ENCODE results near the gene ALDOA.
"Not testable (repeated sequence)": the region's sequence is repeated elsewhere in the genome, so short reads cannot be mapped to it uniquely, and the experiment has no call there.

Gene ALDOA

GRCh38 chr16:30104492-30104891 is 38.9 kb downstream of the ALDOA start:
- no peaks in the 10 kb centered on the region for H3K36me3 ChIP-seq (ENCODE audit: control insufficient read depth, insufficient read depth, low read length)
- WGBS, 2 experiments = 95 to 96% methylated on average over 6 of the region's 6 CpGs

GRCh38 chr16:30108059-30108850 is 42.7 kb downstream of the ALDOA start:
- no peaks in the 10 kb centered on the region for H3K27me3 ChIP-seq (ENCODE audit: control insufficient read depth, insufficient read depth, low read length, poor library complexity, severe bottlenecking)
- no peak overlapping the region for H3K4me3 ChIP-seq (ENCODE audit: insufficient read depth, low read depth, low read length)
- H3K9me3 ChIP-seq (ENCODE audit: control insufficient read depth, low read length) = no peaks in the 10 kb centered on the region
- no peak overlapping the region for H3K27ac ChIP-seq (ENCODE audit: insufficient read depth, low read depth, low read length, poor library complexity, severe bottlenecking)
- no peaks in the 10 kb centered on the region for H3K4me1 ChIP-seq (ENCODE audit: control insufficient read depth, insufficient read depth, low read length)
- H3K36me3 ChIP-seq (ENCODE audit: control insufficient read depth, insufficient read depth, low read length) = no peaks in the 10 kb centered on the region
- 94 to 95% methylated on average over 15 of the region's 15 CpGs for WGBS, 2 experiments

More at GRCh38 chr16:30104492-30104891, 38.9 kb downstream of the ALDOA start:
- no peaks in the 10 kb centered on the region for H3K9me3 ChIP-seq (ENCODE audit: control insufficient read depth, low read length)
- no peak overlapping the region for H3K27ac ChIP-seq (ENCODE audit: insufficient read depth, low read depth, low read length, poor library complexity, severe bottlenecking)
- H3K4me1 ChIP-seq (ENCODE audit: control insufficient read depth, insufficient read depth, low read length) = no peaks in the 10 kb centered on the region
- H3K27me3 ChIP-seq (ENCODE audit: control insufficient read depth, insufficient read depth, low read length, poor library complexity, severe bottlenecking) = no peaks in the 10 kb centered on the region
- no peak overlapping the region for H3K4me3 ChIP-seq (ENCODE audit: insufficient read depth, low read depth, low read length)

- Histone ChIP-seq H3K9me3 (ENCODE audit: control insufficient read depth, low read length) (no peaks in the 10 kb centered on the region), H3K36me3 (ENCODE audit: control insufficient read depth, insufficient read depth, low read length) (no peaks in the 10 kb centered on the region), H3K4me3 (ENCODE audit: insufficient read depth, low read depth, low read length) (no peak overlapping the region), H3K4me1 (ENCODE audit: control insufficient read depth, insufficient read depth, low read length) (no peaks in the 10 kb centered on the region), H3K27ac (ENCODE audit: insufficient read depth, low read depth, low read length, poor library complexity, severe bottlenecking) (no peak overlapping the region), H3K27me3 (ENCODE audit: control insufficient read depth, insufficient read depth, low read length, poor library complexity, severe bottlenecking) (no peaks in the 10 kb centered on the region)
- 74 to 81% methylated on average over 7 of the region's 7 CpGs for WGBS, 2 experiments
Measured at GRCh38 chr16:30110661-30111060, 45.1 kb downstream of the ALDOA start.

- no peaks in the 10 kb centered on the region for H3K9me3 ChIP-seq (ENCODE audit: control insufficient read depth, low read length)
- H3K27ac ChIP-seq (ENCODE audit: insufficient read depth, low read depth, low read length, poor library complexity, severe bottlenecking) = no peak overlapping the region
- H3K4me3 ChIP-seq (ENCODE audit: insufficient read depth, low read depth, low read length) = no peak overlapping the region
- H3K4me1 ChIP-seq (ENCODE audit: control insufficient read depth, insufficient read depth, low read length) = no peaks in the 10 kb centered on the region
- WGBS, 2 experiments = 75 to 77% methylated on average over 29 of the region's 29 CpGs
- H3K36me3 ChIP-seq (ENCODE audit: control insufficient read depth, insufficient read depth, low read length) = peaks cover 4% of the 10 kb centered on the region
- no peaks in the 10 kb centered on the region for H3K27me3 ChIP-seq (ENCODE audit: control insufficient read depth, insufficient read depth, low read length, poor library complexity, severe bottlenecking)
Measured at GRCh38 chr16:30112197-30113030, 46.9 kb downstream of the ALDOA start.

- no peak within 1 kb of the TSS for H3K27ac ChIP-seq (ENCODE audit: insufficient read depth, low read depth, low read length, poor library complexity, severe bottlenecking)
- no peaks in the 10 kb centered on the region for H3K4me1 ChIP-seq (ENCODE audit: control insufficient read depth, insufficient read depth, low read length)
- no peaks in the 10 kb centered on the region for H3K9me3 ChIP-seq (ENCODE audit: control insufficient read depth, low read length)
- WGBS, 2 experiments = 86 to 87% methylated on average over 20 of the region's 20 CpGs
- H3K36me3 ChIP-seq (ENCODE audit: control insufficient read depth, insufficient read depth, low read length) = peaks cover 7% of the 10 kb centered on the region
- no peak within 1 kb of the TSS for H3K4me3 ChIP-seq (ENCODE audit: insufficient read depth, low read depth, low read length)
- no peaks in the 10 kb centered on the region for H3K27me3 ChIP-seq (ENCODE audit: control insufficient read depth, insufficient read depth, low read length, poor library complexity, severe bottlenecking)
Measured at GRCh38 chr16:30113031-30113710, 47.6 kb downstream of the ALDOA start, which contains the start of gene GDPD3. Gene GDPD3 (minus strand): TSS chr16:30113537. CDS start chr16:30113478, 59 bp downstream.

GRCh38 chr16:30113711-30114333 is 48.3 kb downstream of the ALDOA start:
- H3K4me3 ChIP-seq (ENCODE audit: insufficient read depth, low read depth, low read length) = no peak overlapping the region
- no peaks in the 10 kb centered on the region for H3K4me1 ChIP-seq (ENCODE audit: control insufficient read depth, insufficient read depth, low read length)
- 92 to 95% methylated on average over 20 of the region's 20 CpGs for WGBS, 2 experiments
- no peak overlapping the region for H3K27ac ChIP-seq (ENCODE audit: insufficient read depth, low read depth, low read length, poor library complexity, severe bottlenecking)
- peaks cover 12% of the 10 kb centered on the region for H3K36me3 ChIP-seq (ENCODE audit: control insufficient read depth, insufficient read depth, low read length)
- no peaks in the 10 kb centered on the region for H3K9me3 ChIP-seq (ENCODE audit: control insufficient read depth, low read length)
- no peaks in the 10 kb centered on the region for H3K27me3 ChIP-seq (ENCODE audit: control insufficient read depth, insufficient read depth, low read length, poor library complexity, severe bottlenecking)

GRCh38 chr16:30114411-30114810 is 48.9 kb downstream of the ALDOA start:
- Histone ChIP-seq H3K36me3 (ENCODE audit: control insufficient read depth, insufficient read depth, low read length) (peaks cover 12% of the 10 kb centered on the region), H3K4me3 (ENCODE audit: insufficient read depth, low read depth, low read length) (no peak overlapping the region), H3K9me3 (ENCODE audit: control insufficient read depth, low read length) (no peaks in the 10 kb centered on the region), H3K27ac (ENCODE audit: insufficient read depth, low read depth, low read length, poor library complexity, severe bottlenecking) (no peak overlapping the region), H3K4me1 (ENCODE audit: control insufficient read depth, insufficient read depth, low read length) (no peaks in the 10 kb centered on the region), H3K27me3 (ENCODE audit: control insufficient read depth, insufficient read depth, low read length, poor library complexity, severe bottlenecking) (no peaks in the 10 kb centered on the region)
- WGBS, 2 experiments = 85 to 90% methylated on average over 11 of the region's 11 CpGs

GRCh38 chr16:30114833-30115232 is 49.3 kb downstream of the ALDOA start:
- H3K27me3 ChIP-seq (ENCODE audit: control insufficient read depth, insufficient read depth, low read length, poor library complexity, severe bottlenecking); H3K27ac ChIP-seq (ENCODE audit: insufficient read depth, low read depth, low read length, poor library complexity, severe bottlenecking): not testable (repeated sequence)
- WGBS, 2 experiments = 91 to 95% methylated on average over 7 of the region's 7 CpGs

GRCh38 chr16:30115238-30115637 is 49.7 kb downstream of the ALDOA start:
- no peaks in the 10 kb centered on the region for H3K4me1 ChIP-seq (ENCODE audit: control insufficient read depth, insufficient read depth, low read length)
- 93 to 95% methylated on average over 7 of the region's 7 CpGs for WGBS, 2 experiments
- H3K27ac ChIP-seq (ENCODE audit: insufficient read depth, low read depth, low read length, poor library complexity, severe bottlenecking) = no peak overlapping the region
- H3K4me3 ChIP-seq (ENCODE audit: insufficient read depth, low read depth, low read length) = no peak overlapping the region
- H3K27me3 ChIP-seq (ENCODE audit: control insufficient read depth, insufficient read depth, low read length, poor library complexity, severe bottlenecking) = no peaks in the 10 kb centered on the region
- peaks cover 12% of the 10 kb centered on the region for H3K36me3 ChIP-seq (ENCODE audit: control insufficient read depth, insufficient read depth, low read length)
- no peaks in the 10 kb centered on the region for H3K9me3 ChIP-seq (ENCODE audit: control insufficient read depth, low read length)

More at GRCh38 chr16:30114833-30115232, 49.3 kb downstream of the ALDOA start:
- not testable (repeated sequence) for H3K4me3 ChIP-seq (ENCODE audit: insufficient read depth, low read depth, low read length); H3K4me1 ChIP-seq (ENCODE audit: control insufficient read depth, insufficient read depth, low read length); H3K9me3 ChIP-seq (ENCODE audit: control insufficient read depth, low read length)
- peaks cover 12% of the 10 kb centered on the region for H3K36me3 ChIP-seq (ENCODE audit: control insufficient read depth, insufficient read depth, low read length)

All from ectodermal cell (in vitro differentiated cells).